Activated CD4-positive, alpha-beta memory T cell treated with anti-CD3 and anti-CD28 coated beads, Interleukin-2, amount 10 ng/mL, durations not matched to agents 7 days and 5 days (primary cell): ENCODE data around the gene NXPE3. TPM values are rescaled to one million over a fixed set of nuclear protein-coding genes. Genes with fewer than 3 reads are reported as not detected.
A peak's percentile ranks its signal among the peaks of the same experiment; 100 is the strongest.

Source experiments
- CTCF ChIA-PET: fragments of 350-600 bp; sonication (Branson Sonifier 250); formaldehyde crosslinking; loops from one replicate; lab custom pipeline; 2021; ENCODE audit warnings: antibody characterized with exemption, inconsistent platforms; lab: Charles Lee
- POLR2A ChIA-PET: fragments of 350-600 bp; sonication (Branson Sonifier 250); formaldehyde crosslinking; loops from one replicate; lab custom pipeline; 2021; ENCODE audit warnings: antibody characterized with exemption; lab: Charles Lee
- DNase-seq: peaks from one replicate; pipeline ENCODE4 v3.0.0-alpha.2; 2020
- H3K27ac Mint-ChIP-seq: one replicate; pipeline ENCODE4 v1.8.0; 2021; ENCODE audit warnings: mild to moderate bottlenecking, mixed read lengths
- H3K27me3 Mint-ChIP-seq: one replicate; pipeline ENCODE4 v1.8.0; 2021; ENCODE audit warnings: mixed read lengths
- H3K36me3 Mint-ChIP-seq: one replicate; pipeline ENCODE4 v1.8.0; 2021; ENCODE audit warnings: low read depth, mixed read lengths
- H3K4me1 Mint-ChIP-seq: one replicate; pipeline ENCODE4 v1.8.0; 2021; ENCODE audit warnings: mixed read lengths
- H3K4me3 Mint-ChIP-seq: one replicate; pipeline ENCODE4 v1.8.0; 2021; ENCODE audit warnings: mild to moderate bottlenecking, mixed read lengths
- H3K9me3 Mint-ChIP-seq: one replicate; pipeline ENCODE4 v1.8.0; 2021; ENCODE audit warnings: mixed read lengths
- total RNA-seq, 2 experiments: library from RNA; stranded (reverse); gene quantifications; one replicate each; pipeline ENCODE4 v1.2.3, GENCODE V29; 2021

The NXPE3 gene
- total RNA-seq, 2 experiments from 2014 or later = 22.4 to 23.6 TPM

GRCh38 chr3:101821503-101821902 lies 42.5 kb downstream of the NXPE3 start:
- DNase-seq = no peak
- no peaks in the 10 kb centered on the region for H3K9me3 Mint-ChIP-seq
- H3K36me3 Mint-ChIP-seq = peaks cover 52% of the 10 kb centered on the region
- H3K4me1 Mint-ChIP-seq = peaks cover 13% of the 10 kb centered on the region
- no peaks in the 10 kb centered on the region for H3K27me3 Mint-ChIP-seq
- POLR2A ChIA-PET = interaction anchor here (1.0 to 4.7 kb wide), 4 partner anchors 11 to 34 kb away, joined by 3 to 26 read pairs (median 4); partner anchors contain the start of gene NFKBIZ
- CTCF ChIA-PET = interaction anchor here (1.1 to 3.7 kb wide), 5 partner anchors 12 to 408 kb away, joined by 3 to 16 read pairs (median 6); no protein-coding TSS in a partner anchor
- H3K4me3 Mint-ChIP-seq = no peak overlapping the region
- H3K27ac Mint-ChIP-seq = no peak overlapping the region

DNA sequence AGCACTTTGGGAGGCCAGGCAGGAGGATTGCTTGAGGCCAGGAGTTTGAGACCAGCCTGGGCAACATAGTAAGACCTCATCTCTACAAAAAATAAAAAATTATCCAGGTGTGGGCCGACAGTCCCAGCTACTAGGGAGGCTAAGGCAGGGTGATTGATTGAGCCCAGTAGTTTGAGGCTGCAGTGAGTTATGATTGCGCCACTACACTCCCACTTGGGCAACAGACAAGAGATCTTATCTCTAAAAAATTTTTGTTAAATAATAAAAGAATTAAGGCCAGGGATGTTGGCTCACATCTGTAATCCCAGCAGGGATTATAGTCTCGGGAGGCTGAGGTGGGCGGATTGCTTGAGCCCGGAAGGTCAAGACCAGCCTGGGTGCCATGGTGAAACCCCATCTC lies 44.5 kb downstream of the NXPE3 start:
- Mint-ChIP-seq H3K27me3 (no peaks in the 10 kb centered on the region), H3K9me3 (no peaks in the 10 kb centered on the region), H3K27ac (no peak overlapping the region), H3K4me1 (peaks cover 21% of the 10 kb centered on the region), H3K4me3 (no peak overlapping the region), H3K36me3 (peaks cover 36% of the 10 kb centered on the region)
- no peak for DNase-seq
- CTCF ChIA-PET = interaction anchor here (0.7 to 3.7 kb wide), 6 partner anchors 9 to 406 kb away, joined by 3 to 16 read pairs (median 6); no protein-coding TSS in a partner anchor
- POLR2A ChIA-PET = interaction anchor here (1.1 to 4.7 kb wide), 3 partner anchors 26 to 137 kb away, joined by 3 to 26 read pairs (median 7); partner anchors contain the start of genes NFKBIZ and RPL24

DNA sequence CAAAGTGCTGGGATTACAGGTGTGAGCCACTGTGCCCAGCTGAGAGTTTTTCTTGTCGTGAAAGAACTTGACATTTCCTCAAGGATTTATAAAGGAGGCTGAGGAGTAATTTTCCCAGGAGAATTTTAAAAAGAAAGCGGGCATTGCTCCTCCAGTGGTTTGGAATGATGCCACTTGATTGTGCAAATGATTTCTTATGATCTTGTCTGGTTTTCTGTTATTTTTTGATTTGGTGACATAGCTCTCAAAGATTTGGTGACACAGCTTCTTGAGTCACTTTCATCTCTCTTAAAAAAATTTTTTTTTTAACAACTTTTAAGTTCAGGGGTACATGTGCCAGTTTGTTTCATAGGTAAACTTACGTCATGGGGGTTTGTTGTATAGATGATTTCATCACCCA lies 45.7 kb downstream of the NXPE3 start:
- DNase-seq = no peak
- Mint-ChIP-seq H3K27me3 (no peaks in the 10 kb centered on the region), H3K4me1 (peaks cover 33% of the 10 kb centered on the region), H3K9me3 (no peaks in the 10 kb centered on the region), H3K4me3 (no peak overlapping the region), H3K36me3 (peaks cover 35% of the 10 kb centered on the region), H3K27ac (no peak overlapping the region)
- POLR2A ChIA-PET = interaction anchor here (1.1 to 4.7 kb wide), 3 partner anchors 24 to 138 kb away, joined by 3 to 26 read pairs (median 7); partner anchors contain the start of genes NFKBIZ and RPL24
- CTCF ChIA-PET = interaction anchor here (1.0 to 1.8 kb wide), 6 partner anchors 11 to 405 kb away, joined by 3 to 8 read pairs (median 4); no protein-coding TSS in a partner anchor

GRCh38 chr3:101825904-101826445 lies 47.0 kb downstream of the NXPE3 start:
- ChIA-PET CTCF (interaction anchor here (1.6 to 4.9 kb wide), 5 partner anchors 12 to 398 kb away, joined by 5 to 36 read pairs (median 10); partner anchors contain the start of gene NFKBIZ), POLR2A (interaction anchor here (2.0 to 14.9 kb wide), 3 partner anchors 9 to 26 kb away, joined by 8 to 374 read pairs (median 9); partner anchors contain the start of gene NFKBIZ)
- Mint-ChIP-seq H3K9me3 (no peaks in the 10 kb centered on the region), H3K27me3 (no peaks in the 10 kb centered on the region), H3K27ac (peak overlapping the region; percentile 83), H3K4me1 (peaks cover 43% of the 10 kb centered on the region), H3K36me3 (peaks cover 29% of the 10 kb centered on the region), H3K4me3 (no peak overlapping the region)
- no peak for DNase-seq

DNA sequence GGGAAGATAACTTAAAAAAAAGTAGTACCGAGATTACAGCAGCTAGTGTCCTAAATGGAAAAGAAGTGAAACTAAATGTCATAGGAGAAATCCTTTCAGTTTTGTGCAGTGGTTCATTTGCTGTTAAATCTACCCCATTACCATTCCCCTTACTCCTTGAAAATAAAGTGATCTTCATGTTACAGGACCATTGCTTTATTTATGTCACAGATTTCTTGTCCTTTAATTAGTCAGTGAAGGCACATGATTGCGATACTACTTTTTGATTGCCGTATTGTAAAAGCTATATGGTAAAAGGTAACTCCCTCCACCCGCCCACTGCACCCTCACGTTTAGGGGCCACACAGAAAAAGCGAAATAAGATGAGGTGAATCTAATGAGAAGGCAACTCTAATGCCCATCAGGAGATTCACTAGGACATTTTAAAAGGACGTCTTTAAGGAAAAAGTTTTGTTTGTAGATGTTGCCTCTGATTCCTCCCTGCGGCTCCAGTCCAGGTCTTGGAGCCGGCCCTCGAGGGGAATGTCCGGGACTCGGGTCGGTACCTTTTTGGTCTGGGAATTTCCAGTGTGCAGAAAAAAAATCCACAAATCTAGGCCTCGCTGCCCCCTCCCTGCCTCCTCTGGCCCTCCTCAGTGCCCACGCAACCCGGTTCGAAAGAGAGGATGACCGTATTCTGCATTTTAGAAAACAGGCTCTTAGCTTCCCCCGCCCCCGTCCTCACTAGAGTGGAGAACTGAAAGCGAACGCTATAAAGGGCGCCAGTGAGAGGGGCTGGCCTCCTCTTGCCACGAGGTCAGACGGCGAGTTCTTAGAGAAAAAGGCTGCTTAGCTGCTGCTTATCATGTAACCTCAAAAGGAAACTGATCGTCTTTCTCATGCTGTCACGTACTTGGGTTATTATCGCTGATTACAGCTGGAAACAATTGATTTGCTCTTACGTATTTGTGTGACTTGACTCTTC lies 48.5 kb downstream of the NXPE3 start:
- peaks cover 53% of the 10 kb centered on the region for H3K4me1 Mint-ChIP-seq
- H3K9me3 Mint-ChIP-seq = no peaks in the 10 kb centered on the region
- CTCF ChIA-PET = interaction anchor here (1.1 to 4.9 kb wide), 9 partner anchors 13 to 397 kb away, joined by 3 to 36 read pairs (median 5); partner anchors contain the start of genes NFKBIZ and NXPE3
- peak overlapping the region; percentile 90 for H3K27ac Mint-ChIP-seq
- no peaks in the 10 kb centered on the region for H3K27me3 Mint-ChIP-seq
- H3K4me3 Mint-ChIP-seq = peak overlapping the region; percentile 82
- H3K36me3 Mint-ChIP-seq = peaks cover 23% of the 10 kb centered on the region
- DNase-seq = peak; percentile 83
- POLR2A ChIA-PET = interaction anchor here (0.8 to 14.9 kb wide), 19 partner anchors 10 to 398 kb away, joined by 3 to 374 read pairs (median 4); partner anchors contain the start of genes CEP97, NFKBIZ and NXPE3

- peaks cover 61% of the 10 kb centered on the region for H3K4me1 Mint-ChIP-seq
- H3K9me3 Mint-ChIP-seq = no peaks in the 10 kb centered on the region
- H3K27me3 Mint-ChIP-seq = no peaks in the 10 kb centered on the region
- no peak for DNase-seq
- peak overlapping the region; percentile 82 for H3K4me3 Mint-ChIP-seq
- peak overlapping the region; percentile 90 for H3K27ac Mint-ChIP-seq
- ChIA-PET CTCF (interaction anchor here (1.1 to 4.9 kb wide), 7 partner anchors 21 to 396 kb away, joined by 3 to 36 read pairs (median 5); partner anchors contain the start of genes NFKBIZ and NXPE3), POLR2A (interaction anchor here (0.8 to 14.9 kb wide), 16 partner anchors 11 to 397 kb away, joined by 3 to 374 read pairs (median 4); partner anchors contain the start of genes CEP97 and NFKBIZ)
- H3K36me3 Mint-ChIP-seq = peaks cover 30% of the 10 kb centered on the region
These were observed 49.3 kb downstream of the NXPE3 start for GRCh38 chr3:101828276-101828675.

DNA sequence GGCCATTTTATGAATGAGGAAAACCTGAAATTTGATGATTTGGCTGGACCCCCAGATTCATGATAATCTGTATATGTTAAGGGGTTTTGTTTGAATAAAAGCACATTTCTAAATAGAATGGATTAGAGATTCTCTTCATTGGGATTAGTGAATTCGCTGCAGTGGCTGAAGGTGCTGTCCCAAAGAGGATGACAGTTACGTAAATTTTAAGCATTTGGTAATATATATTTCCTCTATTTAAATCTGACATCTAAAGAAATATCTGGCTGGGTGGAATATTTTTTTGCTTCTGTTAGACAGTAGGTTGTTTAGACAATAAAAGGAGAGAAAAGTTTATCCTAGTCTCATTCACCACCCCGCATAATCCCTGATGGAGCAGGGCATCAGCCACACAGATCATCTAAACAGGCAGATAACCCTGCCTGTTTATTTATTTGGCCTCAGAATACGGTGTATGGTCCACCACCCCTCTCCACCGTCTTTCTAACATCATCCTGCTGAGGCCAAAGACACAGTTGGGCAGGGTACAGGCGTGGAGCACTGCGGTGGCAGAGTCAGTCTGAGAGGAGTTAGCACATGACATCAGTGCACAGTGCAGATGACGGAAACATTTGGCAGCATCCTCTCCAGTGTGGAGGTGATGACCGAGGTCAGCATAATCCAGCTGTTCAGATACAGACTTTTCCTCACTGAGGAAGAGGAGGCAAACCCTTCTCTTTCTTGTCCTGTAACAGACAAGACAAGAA lies 49.9 kb downstream of the NXPE3 start:
- ChIA-PET POLR2A (interaction anchor here (0.7 to 14.9 kb wide), 14 partner anchors 11 to 396 kb away, joined by 3 to 374 read pairs (median 4); partner anchors contain the start of genes CEP97, NFKBIZ and NXPE3), CTCF (interaction anchor here (1.0 to 4.9 kb wide), 6 partner anchors 21 to 400 kb away, joined by 3 to 36 read pairs (median 5); partner anchors contain the start of genes NFKBIZ and NXPE3)
- H3K36me3 Mint-ChIP-seq = peaks cover 33% of the 10 kb centered on the region
- H3K27me3 Mint-ChIP-seq = no peaks in the 10 kb centered on the region
- H3K4me3 Mint-ChIP-seq = peak overlapping the region; percentile 82
- no peaks in the 10 kb centered on the region for H3K9me3 Mint-ChIP-seq
- peak; percentile 74 for DNase-seq
- H3K27ac Mint-ChIP-seq = peak overlapping the region; percentile 90
- H3K4me1 Mint-ChIP-seq = peaks cover 67% of the 10 kb centered on the region

GRCh38 chr3:101829437-101829830 lies 50.4 kb downstream of the NXPE3 start:
- peaks cover 33% of the 10 kb centered on the region for H3K36me3 Mint-ChIP-seq
- H3K27me3 Mint-ChIP-seq = no peaks in the 10 kb centered on the region
- peak overlapping the region; percentile 82 for H3K4me3 Mint-ChIP-seq
- no peaks in the 10 kb centered on the region for H3K9me3 Mint-ChIP-seq
- no peak for DNase-seq
- H3K4me1 Mint-ChIP-seq = peaks cover 73% of the 10 kb centered on the region
- peak overlapping the region; percentile 90 for H3K27ac Mint-ChIP-seq
- ChIA-PET POLR2A (interaction anchor here (0.7 to 14.9 kb wide), 10 partner anchors 10 to 396 kb away, joined by 3 to 374 read pairs (median 4); partner anchors contain the start of genes NFKBIZ and NXPE3), CTCF (interaction anchor here (1.0 to 4.9 kb wide), 5 partner anchors 20 to 400 kb away, joined by 3 to 36 read pairs (median 5); partner anchors contain the start of gene NFKBIZ)

GRCh38 chr3:101829874-101830273 lies 50.9 kb downstream of the NXPE3 start:
- Mint-ChIP-seq H3K4me3 (peak overlapping the region; percentile 82), H3K27ac (peak overlapping the region; percentile 90), H3K36me3 (peaks cover 29% of the 10 kb centered on the region), H3K27me3 (no peaks in the 10 kb centered on the region), H3K4me1 (peaks cover 75% of the 10 kb centered on the region), H3K9me3 (no peaks in the 10 kb centered on the region)
- CTCF ChIA-PET = interaction anchor here (1.0 to 4.9 kb wide), 5 partner anchors 20 to 399 kb away, joined by 3 to 36 read pairs (median 5); partner anchors contain the start of gene NFKBIZ
- no peak for DNase-seq
- POLR2A ChIA-PET = interaction anchor here (0.7 to 14.9 kb wide), 8 partner anchors 10 to 285 kb away, joined by 3 to 374 read pairs (median 4); partner anchors contain the start of genes NFKBIZ and NXPE3

DNA sequence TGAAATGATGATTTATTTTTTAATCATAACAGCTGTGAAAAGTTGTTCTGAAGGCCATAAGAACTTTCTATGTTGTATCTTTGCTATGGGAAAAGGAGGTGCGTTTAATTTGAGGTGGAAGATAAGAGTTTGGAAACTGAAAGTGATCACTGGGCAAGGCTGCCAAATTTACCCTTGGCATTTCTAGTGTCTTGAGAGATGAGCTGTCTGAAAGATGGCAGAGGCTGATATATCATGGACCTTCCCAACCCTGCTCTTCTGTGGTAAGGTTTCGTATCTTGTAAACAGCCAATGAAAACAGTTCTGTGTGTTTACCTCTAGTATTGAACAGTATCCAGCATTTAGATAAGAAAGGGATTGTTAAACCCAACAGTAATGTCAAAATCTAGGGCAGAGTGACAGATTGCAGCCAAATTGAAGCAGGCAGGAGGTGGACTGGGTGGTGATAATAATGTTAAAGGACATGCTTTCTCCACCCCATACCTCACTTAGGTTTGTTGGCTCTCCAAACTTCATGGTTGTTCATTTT lies 54.5 kb downstream of the NXPE3 start:
- no peak for DNase-seq
- no peaks in the 10 kb centered on the region for H3K27me3 Mint-ChIP-seq
- H3K36me3 Mint-ChIP-seq = peaks cover 34% of the 10 kb centered on the region
- ChIA-PET CTCF (interaction anchor here (1.2 kb wide), 1 partner anchor 19 kb away, joined by 3 read pairs; no protein-coding TSS in a partner anchor), POLR2A (interaction anchor here (0.7 to 14.9 kb wide), 2 partner anchors 9 to 19 kb away, joined by 3 to 374 read pairs; partner anchors contain the start of gene NFKBIZ)
- H3K4me3 Mint-ChIP-seq = peak overlapping the region; percentile 6
- no peaks in the 10 kb centered on the region for H3K9me3 Mint-ChIP-seq
- H3K4me1 Mint-ChIP-seq = peaks cover 56% of the 10 kb centered on the region
- peak overlapping the region; percentile 15 for H3K27ac Mint-ChIP-seq

GRCh38 chr3:101835676-101836075 lies 56.7 kb downstream of the NXPE3 start:
- ChIA-PET CTCF (interaction anchor here (1.2 kb wide), 1 partner anchor 13 kb away, joined by 5 read pairs; the partner anchor contains the start of gene NFKBIZ), POLR2A (interaction anchor here (14.9 kb wide), 1 partner anchor 16 kb away, joined by 374 read pairs; the partner anchor contains the start of gene NFKBIZ)
- H3K4me1 Mint-ChIP-seq = peaks cover 37% of the 10 kb centered on the region
- no peak overlapping the region for H3K27ac Mint-ChIP-seq
- H3K36me3 Mint-ChIP-seq = peaks cover 30% of the 10 kb centered on the region
- H3K27me3 Mint-ChIP-seq = no peaks in the 10 kb centered on the region
- DNase-seq = no peak
- H3K9me3 Mint-ChIP-seq = no peaks in the 10 kb centered on the region
- H3K4me3 Mint-ChIP-seq = no peak overlapping the region
